Measurements from ENCODE around the gene POLD3. TPM values are rescaled to one million over a fixed set of nuclear protein-coding genes. Genes with fewer than 3 reads are reported as not detected.

Gene POLD3
- total and polyA plus RNA-seq, 2 of the 8 experiments (the other 6 are each of a cell fraction or from before 2014, with no cell fraction given) = 18.1 to 29.3 TPM

DNA sequence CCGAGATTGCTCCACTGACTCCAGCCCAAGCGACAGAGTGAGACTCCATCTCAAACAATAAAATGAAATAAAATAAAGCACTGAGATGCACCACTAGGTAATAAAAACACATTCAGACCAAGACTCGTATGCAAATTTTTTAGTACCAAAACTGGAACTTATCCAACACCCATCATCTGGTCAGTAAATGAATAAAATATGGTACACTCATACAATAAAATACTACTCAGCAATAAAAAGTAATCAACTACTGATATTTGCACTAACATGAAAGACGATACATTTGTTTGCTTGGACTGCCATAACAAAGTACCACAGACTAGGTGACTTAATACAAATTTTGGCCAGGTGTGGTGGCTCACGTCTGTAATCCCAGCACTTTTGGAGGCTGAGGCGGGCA lies 17.8 kb upstream of the POLD3 start:
- no peak overlapping the region for H2BK20ac ChIP-seq (ENCODE audit: low read length)
- H2BK5ac ChIP-seq (ENCODE audit: low read depth, low read length) = no peak overlapping the region
- H3K23ac ChIP-seq (ENCODE audit: insufficient read length) = no peak overlapping the region
- H3K27ac ChIP-seq (ENCODE audit: low read depth, low read length) = no peak overlapping the region
- H3K36me3 ChIP-seq (ENCODE audit: control insufficient read depth in 2 of 4, insufficient read depth in 4 of 4, low read length in 3 of 4) = no peaks in the 10 kb centered on the region
- no peaks in the 10 kb centered on the region for H3K79me2 ChIP-seq (ENCODE audit: control insufficient read depth in 1 of 2, insufficient read depth in 2 of 2, low read length in 2 of 2)
- no peak overlapping the region for H3K9ac ChIP-seq (replicated peaks in 1 of 4; ENCODE audit: extremely low read depth in 1 of 4, low read depth in 3 of 4, low read length in 3 of 4)
- H3K9me3 ChIP-seq (ENCODE audit: insufficient read depth in 2 of 2, low read depth in 1 of 2, low read length in 1 of 2) = no peaks in the 10 kb centered on the region
- H3K4ac ChIP-seq (replicated peaks; ENCODE audit: insufficient read length, low read depth, low read length) = no peak overlapping the region
- H3K79me1 ChIP-seq (ENCODE audit: low read depth, low read length) = no peaks in the 10 kb centered on the region
- H3K56ac ChIP-seq (replicated peaks; ENCODE audit: insufficient read length, low read depth, low read length) = no peak overlapping the region
- no peak overlapping the region for H4K91ac ChIP-seq (replicated peaks; ENCODE audit: insufficient read length, low read length)
- H3K4me2 ChIP-seq (ENCODE audit: insufficient read depth in 1 of 2, low read depth in 2 of 2, low read length in 2 of 2) = no peak overlapping the region
- H2BK120ac ChIP-seq (replicated peaks; ENCODE audit: low read depth, low read length) = no peak overlapping the region
- H4K20me1 ChIP-seq (replicated peaks in 1 of 2; ENCODE audit: control insufficient read depth in 1 of 2, insufficient read depth in 2 of 2, low read length in 2 of 2) = no peaks in the 10 kb centered on the region
- no peak overlapping the region for H3K4me3 ChIP-seq (ENCODE audit: extremely low read depth in 1 of 4, insufficient read depth in 2 of 4, low read depth in 3 of 4, low read length in 4 of 4)
- DNase-seq (ENCODE audit: low read depth in 1 of 2, low spot score in 2 of 2) = no peak
- no peak overlapping the region for H2AFZ ChIP-seq (ENCODE audit: low read length)
- POLR2A ChIA-PET (ENCODE audit: partially characterized antibody) = no interaction called here
- no peak for FAIRE-seq
- H3K4me1 ChIP-seq (replicated peaks in 1 of 4; ENCODE audit: control insufficient read depth in 3 of 4, insufficient read depth in 4 of 4, low read length in 3 of 4) = no peaks in the 10 kb centered on the region
- CTCF ChIA-PET (ENCODE audit: partially characterized antibody) = no interaction called here
- no peak overlapping the region for H3K14ac ChIP-seq (ENCODE audit: insufficient read length)
- no peak overlapping the region for H4K5ac ChIP-seq (ENCODE audit: insufficient read length, low read depth, low read length)
- no peaks in the 10 kb centered on the region for H3K23me2 ChIP-seq (ENCODE audit: low read depth, low read length)
- H3K18ac ChIP-seq (ENCODE audit: extremely low read depth, low read length) = no peak overlapping the region
- WGBS, 2 experiments (ENCODE audit: extremely low coverage in 1 of 2, insufficient coverage in 1 of 2, insufficient read length in 1 of 2, insufficient replicate concordance in 2 of 2, low coverage in 1 of 2, low lambda C conversion rate in 2 of 2, missing lambda C conversion rate in 1 of 2) = 88% methylated on average over 6 of the region's 6 CpGs; no CpG with 5 or more reads in 1 of the 2 experiments
- H4K8ac ChIP-seq (ENCODE audit: extremely low read depth, insufficient read depth, low read length) = no peak overlapping the region
- H2BK12ac ChIP-seq (ENCODE audit: low read depth, low read length) = no peak overlapping the region
- H2AK5ac ChIP-seq (ENCODE audit: low read depth, low read length) = no peak overlapping the region
- H2BK15ac ChIP-seq (ENCODE audit: low read length) = no peak overlapping the region
- no peaks in the 10 kb centered on the region for H3K27me3 ChIP-seq (replicated peaks in 1 of 4; ENCODE audit: control insufficient read depth in 3 of 4, extremely low read depth in 1 of 4, insufficient read depth in 3 of 4, low read length in 3 of 4)
- TF ChIP-seq CEBPB (IDR thresholded peaks at IDR 0.05; ENCODE audit: low read depth, low read length) (no peak), SP4 (IDR thresholded peaks at IDR 0.05; ENCODE audit: low read length) (no peak), EZH2 (IDR thresholded peaks at IDR 0.05; ENCODE audit: low read depth, low read length, severe bottlenecking) (no peak)
- TF ChIP-seq, protein P1, sequence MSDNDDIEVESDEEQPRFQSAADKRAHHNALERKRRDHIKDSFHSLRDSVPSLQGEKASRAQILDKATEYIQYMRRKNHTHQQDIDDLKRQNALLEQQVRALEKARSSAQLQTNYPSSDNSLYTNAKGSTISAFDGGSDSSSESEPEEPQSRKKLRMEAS (IDR thresholded peaks at IDR 0.05) = no peak
